ENCODE measurements around the gene SORCS2.

The SORCS2 gene

GRCh38 chr4:7296661-7297335 is 104.5 kb downstream of the SORCS2 start:
- DNase-seq (ENCODE audit: extremely low spot score, insufficient read length, low read depth): no peak
- no peak for FAIRE-seq

GRCh38 chr4:7297374-7297773 is 105.0 kb downstream of the SORCS2 start:
- no peak for FAIRE-seq
- no peak for DNase-seq (ENCODE audit: extremely low spot score, insufficient read length, low read depth)

- no peak for FAIRE-seq
Measured at GRCh38 chr4:7297881-7298280, 105.5 kb downstream of the SORCS2 start.

GRCh38 chr4:7298619-7299009 is 106.3 kb downstream of the SORCS2 start:
- no peak for FAIRE-seq
- DNase-seq (ENCODE audit: extremely low spot score, insufficient read length, low read depth): no peak

More at GRCh38 chr4:7297881-7298280, 105.5 kb downstream of the SORCS2 start:
- no peak for DNase-seq (ENCODE audit: extremely low spot score, insufficient read length, low read depth)

GRCh38 chr4:7299010-7299907 is 106.9 kb downstream of the SORCS2 start:
- DNase-seq (ENCODE audit: extremely low spot score, insufficient read length, low read depth): no peak
- FAIRE-seq: no peak

- FAIRE-seq (no peak), DNase-seq (ENCODE audit: extremely low spot score, insufficient read length, low read depth) (no peak)
Measured at GRCh38 chr4:7299908-7300710, 107.8 kb downstream of the SORCS2 start.

- no peak for DNase-seq (ENCODE audit: extremely low spot score, insufficient read length, low read depth)
- FAIRE-seq: no peak
Measured at GRCh38 chr4:7300711-7301095, 108.4 kb downstream of the SORCS2 start.

GRCh38 chr4:7301126-7301785 is 108.9 kb downstream of the SORCS2 start:
- FAIRE-seq: no peak
- DNase-seq (ENCODE audit: extremely low spot score, insufficient read length, low read depth): no peak

- no peak for DNase-seq (ENCODE audit: extremely low spot score, insufficient read length, low read depth)
- no peak for FAIRE-seq
Measured at GRCh38 chr4:7301846-7302630, 109.7 kb downstream of the SORCS2 start.

GRCh38 chr4:7302781-7303404 is 110.6 kb downstream of the SORCS2 start:
- FAIRE-seq (no peak), DNase-seq (ENCODE audit: extremely low spot score, insufficient read length, low read depth) (no peak)

- DNase-seq (ENCODE audit: extremely low spot score, insufficient read length, low read depth) (no peak), FAIRE-seq (no peak)
Measured at GRCh38 chr4:7303561-7303960, 111.2 kb downstream of the SORCS2 start.

GRCh38 chr4:7304436-7304835 is 112.1 kb downstream of the SORCS2 start:
- DNase-seq (ENCODE audit: extremely low spot score, insufficient read length, low read depth) (no peak), FAIRE-seq (no peak)

GRCh38 chr4:7306021-7306965 is 114.0 kb downstream of the SORCS2 start:
- FAIRE-seq: no peak
- DNase-seq (ENCODE audit: extremely low spot score, insufficient read length, low read depth): no peak

GRCh38 chr4:7306986-7307385 is 114.6 kb downstream of the SORCS2 start:
- no peak for FAIRE-seq
- DNase-seq (ENCODE audit: extremely low spot score, insufficient read length, low read depth): no peak

GRCh38 chr4:7307394-7308099 is 115.2 kb downstream of the SORCS2 start:
- no peak for DNase-seq (ENCODE audit: extremely low spot score, insufficient read length, low read depth)
- FAIRE-seq: no peak

GRCh38 chr4:7309181-7309580 is 116.8 kb downstream of the SORCS2 start:
- DNase-seq (ENCODE audit: extremely low spot score, insufficient read length, low read depth): no peak
- FAIRE-seq: no peak
